Measurements from ENCODE around the gene ZCWPW1.

- TF ChIP-seq PATZ1 (CRISPR knock-in tag; IDR thresholded peaks at IDR 0.05; ENCODE audit: borderline replicate concordance) (no peak), CREB5 (CRISPR knock-in tag; IDR thresholded peaks at IDR 0.05; ENCODE audit: low read depth) (no peak), RARB (CRISPR knock-in tag; IDR thresholded peaks at IDR 0.05) (no peak), ZFP30 (CRISPR knock-in tag; IDR thresholded peaks at IDR 0.05) (no peak), ZNF8 (CRISPR knock-in tag; IDR thresholded peaks at IDR 0.05) (no peak), ZNF565 (CRISPR knock-in tag; conservative IDR thresholded peaks at IDR 0.05; ENCODE audit: low read depth) (no peak), POU6F1 (CRISPR knock-in tag; IDR thresholded peaks at IDR 0.05; ENCODE audit: borderline replicate concordance, low read depth) (no peak), CSRNP3 (CRISPR knock-in tag; IDR thresholded peaks at IDR 0.05) (no peak), TCF4 (CRISPR knock-in tag; IDR thresholded peaks at IDR 0.05; ENCODE audit: borderline replicate concordance) (no peak), PPARA (CRISPR knock-in tag; IDR thresholded peaks at IDR 0.05; ENCODE audit: borderline replicate concordance) (no peak)
These were observed 61.3 kb downstream of the ZCWPW1 start for GRCh38 chr7:100367251-100367620.
